ENCODE results near the gene PLXNA1. TPM values are rescaled to one million over a fixed set of nuclear protein-coding genes. Genes with fewer than 3 reads are reported as not detected.
A peak's percentile ranks its signal among the peaks of the same experiment; 100 is the strongest.

Gene PLXNA1
- total RNA-seq, 1 donor from 2014 or later = 34.7 TPM

- no peaks in the 10 kb centered on the region for H3K36me3 ChIP-seq
These were observed 44.3 kb downstream of the PLXNA1 start for GRCh38 chr3:127027061-127027735.

GRCh38 chr3:127027811-127028548, 45.1 kb downstream of the PLXNA1 start:
- Histone ChIP-seq H3K9ac (no peak overlapping the region), H4K20me1 (ENCODE audit: low read depth) (peaks cover 16% of the 10 kb centered on the region), H3K27me3 (no peaks in the 10 kb centered on the region), H3K9me3 (ENCODE audit: low read depth) (no peaks in the 10 kb centered on the region), H3K36me3 (no peaks in the 10 kb centered on the region), H3K4me2 (no peak overlapping the region), H2AFZ (replicated peaks) (no peak overlapping the region), H3K27ac (no peak overlapping the region), H3K4me1 (no peaks in the 10 kb centered on the region), H3K4me3 (no peak overlapping the region), H3K79me2 (ENCODE audit: low read depth) (no peaks in the 10 kb centered on the region), H3F3A (ENCODE audit: low read depth) (no peaks in the 10 kb centered on the region)
- H3K27me3 Mint-ChIP-seq (ENCODE audit: insufficient read depth, low read depth) = peaks cover 3% of the 10 kb centered on the region
- H3K27ac Mint-ChIP-seq = peak overlapping the region; percentile 72
- TF ChIP-seq EZH2 (IDR thresholded peaks at IDR 0.05) (no peak), CTCF (IDR thresholded peaks at IDR 0.05) (no peak), EZH2phosphoT487 (IDR thresholded peaks at IDR 0.05) (no peak)
- no peak for DNase-seq (ENCODE audit: low spot score)
- no peak overlapping the region for H3K4me3 Mint-ChIP-seq
- H3K9me3 Mint-ChIP-seq = peaks cover 2% of the 10 kb centered on the region
- H3K36me3 Mint-ChIP-seq = peaks cover 13% of the 10 kb centered on the region
- H3K4me1 Mint-ChIP-seq = no peaks in the 10 kb centered on the region

More at GRCh38 chr3:127027061-127027735, 44.3 kb downstream of the PLXNA1 start:
- Mint-ChIP-seq H3K27ac (peak overlapping the region; percentile 90), H3K27me3 (ENCODE audit: insufficient read depth, low read depth) (peaks cover 3% of the 10 kb centered on the region), H3K4me3 (no peak overlapping the region), H3K9me3 (peaks cover 2% of the 10 kb centered on the region), H3K36me3 (peaks cover 13% of the 10 kb centered on the region), H3K4me1 (no peaks in the 10 kb centered on the region)
- H3K9me3 ChIP-seq (ENCODE audit: low read depth) = no peaks in the 10 kb centered on the region
- H3K4me2 ChIP-seq = no peak overlapping the region
- no peak overlapping the region for H3K4me3 ChIP-seq
- no peak for TF ChIP-seq CTCF (IDR thresholded peaks at IDR 0.05)
- no peak for TF ChIP-seq EZH2 (IDR thresholded peaks at IDR 0.05)
- TF ChIP-seq EZH2phosphoT487 (IDR thresholded peaks at IDR 0.05) = no peak
- no peaks in the 10 kb centered on the region for H3K27me3 ChIP-seq
- H2AFZ ChIP-seq (replicated peaks) = no peak overlapping the region
- H3K4me1 ChIP-seq = no peaks in the 10 kb centered on the region
- H4K20me1 ChIP-seq (ENCODE audit: low read depth) = peaks cover 16% of the 10 kb centered on the region
- H3F3A ChIP-seq (ENCODE audit: low read depth) = no peaks in the 10 kb centered on the region
- H3K27ac ChIP-seq = no peak overlapping the region
- DNase-seq (ENCODE audit: low spot score) = no peak
- no peaks in the 10 kb centered on the region for H3K79me2 ChIP-seq (ENCODE audit: low read depth)
- no peak overlapping the region for H3K9ac ChIP-seq

GRCh38 chr3:127028781-127029657, 46.1 kb downstream of the PLXNA1 start:
- no peaks in the 10 kb centered on the region for H3K79me2 ChIP-seq (ENCODE audit: low read depth)
- Mint-ChIP-seq H3K27ac (no peak overlapping the region), H3K4me1 (no peaks in the 10 kb centered on the region), H3K36me3 (peaks cover 13% of the 10 kb centered on the region), H3K4me3 (no peak overlapping the region), H3K9me3 (peaks cover 2% of the 10 kb centered on the region), H3K27me3 (ENCODE audit: insufficient read depth, low read depth) (peaks cover 6% of the 10 kb centered on the region)
- TF ChIP-seq EZH2 (IDR thresholded peaks at IDR 0.05) (no peak), CTCF (IDR thresholded peaks at IDR 0.05) (no peak), EZH2phosphoT487 (IDR thresholded peaks at IDR 0.05) (no peak)
- H3K27ac ChIP-seq = no peak overlapping the region
- no peak overlapping the region for H3K9ac ChIP-seq
- DNase-seq (ENCODE audit: low spot score) = no peak
- H3K36me3 ChIP-seq = no peaks in the 10 kb centered on the region
- H3K27me3 ChIP-seq = no peaks in the 10 kb centered on the region
- no peak overlapping the region for H3K4me2 ChIP-seq
- no peaks in the 10 kb centered on the region for H3F3A ChIP-seq (ENCODE audit: low read depth)
- H3K4me3 ChIP-seq = no peak overlapping the region
- H2AFZ ChIP-seq (replicated peaks) = no peak overlapping the region
- peaks cover 16% of the 10 kb centered on the region for H4K20me1 ChIP-seq (ENCODE audit: low read depth)
- no peaks in the 10 kb centered on the region for H3K4me1 ChIP-seq
- H3K9me3 ChIP-seq (ENCODE audit: low read depth) = no peaks in the 10 kb centered on the region

Data from neural progenitor cell (in vitro differentiated cells).